Measurements from ENCODE around the gene EEFSEC.

- no peak for TF ChIP-seq CTCF (IDR thresholded peaks at IDR 0.05; ENCODE audit: low read length)
- no peak for TF ChIP-seq EZH2 (optimal IDR thresholded peaks at IDR 0.05; ENCODE audit: low read depth, low read length)
Measured at GRCh38 chr3:128352326-128352725, 199.0 kb downstream of the EEFSEC start.

Measured in MM.1S (cell line).